Measurements from ENCODE around the gene MTHFD1L.
A peak's percentile ranks its signal among the peaks of the same experiment; 100 is the strongest.

Gene MTHFD1L

DNA sequence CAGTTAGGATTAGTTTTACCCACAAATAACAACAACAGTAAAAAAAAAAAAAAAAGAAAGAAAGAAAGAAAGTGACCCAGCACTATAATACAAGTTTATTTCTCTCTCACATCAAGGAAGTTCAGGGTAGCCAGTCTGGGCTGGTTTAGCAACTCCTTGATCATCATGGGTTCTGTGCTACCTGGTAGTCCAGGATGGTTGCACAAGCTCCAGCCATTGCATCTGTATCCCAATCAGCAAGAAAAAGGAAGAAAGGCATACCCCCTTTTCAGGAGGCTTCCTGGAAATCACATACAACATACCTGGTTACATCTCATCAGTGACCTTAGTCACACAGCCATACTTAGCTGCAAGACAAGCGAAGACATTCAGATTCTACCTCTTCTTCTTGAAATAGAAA is 128.5 kb downstream of the MTHFD1L start:
- no peak for DNase-seq

DNA sequence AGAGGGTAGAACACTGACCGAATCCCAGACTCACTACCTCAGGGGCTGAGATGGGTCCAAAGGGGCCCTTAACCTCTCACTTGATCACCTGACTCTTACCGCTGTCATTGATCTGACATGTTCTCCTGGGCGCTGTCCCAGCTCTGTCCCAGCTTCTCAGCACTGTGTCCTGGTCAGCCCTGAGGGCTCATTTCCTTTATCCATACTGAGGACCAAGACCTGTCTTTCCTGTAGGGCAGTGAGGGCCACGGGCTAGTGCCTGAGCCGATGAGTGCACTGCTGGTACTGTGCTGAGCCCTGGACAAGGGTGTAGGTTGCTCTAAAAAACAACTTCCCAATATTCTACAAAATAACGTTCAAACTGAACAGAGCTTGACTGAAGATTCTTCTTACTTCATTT is 131.5 kb downstream of the MTHFD1L start:
- no peak for DNase-seq

DNA sequence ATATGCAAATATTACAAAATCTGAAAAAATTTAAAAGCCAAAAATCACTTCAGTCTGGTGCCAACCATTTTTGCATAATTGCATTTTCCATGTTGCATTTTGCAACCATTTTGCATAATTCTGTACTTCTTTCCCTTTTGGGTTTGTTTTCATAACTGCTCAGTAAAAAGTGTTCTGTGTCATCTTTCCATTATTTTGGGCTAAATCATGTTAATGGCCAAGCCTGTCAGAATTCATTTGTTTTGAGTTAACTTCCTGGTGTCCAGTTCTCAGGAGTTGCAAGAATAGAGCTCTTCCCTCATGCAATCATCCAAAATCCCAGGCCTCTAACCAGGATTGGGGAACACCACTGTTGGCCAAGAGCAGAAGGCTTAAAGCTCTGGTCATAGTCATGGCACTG is 133.6 kb downstream of the MTHFD1L start:
- DNase-seq: no peak

DNA sequence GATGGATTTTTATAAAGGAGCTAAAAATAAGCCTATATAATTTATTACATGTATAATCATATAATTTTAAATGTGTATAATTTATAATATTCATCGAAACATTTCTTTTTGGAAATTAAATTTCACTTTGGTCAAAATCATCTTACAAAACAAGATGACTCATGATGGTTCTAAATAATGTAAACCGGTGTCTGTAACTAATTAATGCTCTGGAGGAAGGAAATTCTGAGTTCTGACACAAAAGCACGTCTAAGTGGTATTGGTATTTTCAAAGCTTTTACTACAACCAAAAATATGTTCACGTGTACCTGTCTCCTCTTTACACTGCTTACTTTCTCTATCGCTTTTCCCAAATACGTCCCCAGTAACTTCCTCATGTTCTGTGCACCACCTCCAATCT is 134.1 kb downstream of the MTHFD1L start:
- no peak for DNase-seq

DNA sequence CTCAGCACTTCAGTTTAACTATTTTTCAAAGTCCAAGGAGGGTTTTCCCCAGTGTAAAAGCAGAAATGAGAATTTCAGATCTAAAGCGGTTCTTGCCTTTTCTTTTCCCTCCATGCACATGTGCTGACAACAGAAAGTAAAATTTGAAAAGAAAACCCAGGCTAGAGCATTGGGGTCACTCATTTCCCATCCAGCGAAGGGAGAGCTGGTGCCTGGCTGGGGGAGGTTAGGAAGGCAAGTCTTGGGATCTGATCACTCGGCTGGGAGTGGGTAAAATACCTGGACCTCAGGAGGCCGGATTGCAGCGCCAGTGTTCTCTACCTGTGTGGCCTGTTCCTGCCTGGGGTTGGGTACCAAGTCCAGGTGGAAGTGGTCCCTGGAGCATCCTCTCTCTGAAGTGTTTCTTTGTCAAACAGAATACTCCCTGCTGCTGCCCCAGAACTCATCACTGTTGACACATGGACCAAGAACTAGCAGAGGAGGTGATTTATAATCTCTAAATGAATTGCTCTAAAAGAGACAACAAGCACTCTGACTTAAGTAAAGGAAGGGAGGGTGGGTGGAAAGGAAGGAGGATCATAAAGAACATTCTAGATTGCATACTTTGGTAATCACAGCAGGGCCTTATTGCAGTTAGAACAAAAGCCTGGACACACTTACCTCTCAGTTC is 136.0 kb downstream of the MTHFD1L start:
- no peak for DNase-seq

DNA sequence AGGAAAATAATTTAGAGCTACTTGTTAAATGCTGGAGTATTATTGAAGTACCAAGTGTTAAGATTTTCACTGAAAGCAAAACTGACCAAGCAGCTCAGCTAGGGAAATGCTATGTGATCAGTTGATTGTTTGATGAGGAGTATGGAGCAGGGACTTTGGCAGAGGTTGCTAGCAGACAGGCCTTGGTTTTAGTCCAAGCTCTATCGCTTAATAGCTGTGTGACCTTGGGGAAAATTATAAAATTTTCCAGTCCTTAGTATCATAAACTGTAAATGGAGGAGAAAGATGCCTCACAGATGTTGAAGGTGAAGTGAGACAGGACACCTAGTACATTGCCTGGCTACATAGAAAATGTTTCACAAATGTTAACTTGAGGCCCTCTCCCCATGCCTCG is 136.6 kb downstream of the MTHFD1L start:
- DNase-seq: no peak

DNA sequence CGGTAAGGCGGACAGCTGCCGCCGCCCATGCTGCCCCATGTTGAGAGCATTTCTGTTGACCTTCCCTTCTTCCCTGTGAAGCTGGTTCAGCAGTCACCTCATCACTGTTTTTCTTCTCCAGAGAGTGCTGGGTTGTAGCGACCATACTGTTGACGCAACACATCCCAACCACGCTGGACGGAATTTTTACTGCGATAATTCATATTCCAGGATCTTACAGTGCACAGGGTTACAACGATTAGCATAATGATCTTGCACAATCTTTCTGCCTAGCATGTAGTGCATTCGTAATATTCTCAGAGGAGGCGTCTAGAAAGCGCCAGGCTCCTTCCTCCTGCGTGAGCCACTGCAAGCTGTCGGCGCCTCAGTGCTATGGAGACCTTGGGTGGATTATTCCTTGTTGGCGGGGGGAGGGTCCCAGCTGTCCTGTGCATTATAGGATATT is 137.0 kb downstream of the MTHFD1L start:
- no peak for DNase-seq

DNA sequence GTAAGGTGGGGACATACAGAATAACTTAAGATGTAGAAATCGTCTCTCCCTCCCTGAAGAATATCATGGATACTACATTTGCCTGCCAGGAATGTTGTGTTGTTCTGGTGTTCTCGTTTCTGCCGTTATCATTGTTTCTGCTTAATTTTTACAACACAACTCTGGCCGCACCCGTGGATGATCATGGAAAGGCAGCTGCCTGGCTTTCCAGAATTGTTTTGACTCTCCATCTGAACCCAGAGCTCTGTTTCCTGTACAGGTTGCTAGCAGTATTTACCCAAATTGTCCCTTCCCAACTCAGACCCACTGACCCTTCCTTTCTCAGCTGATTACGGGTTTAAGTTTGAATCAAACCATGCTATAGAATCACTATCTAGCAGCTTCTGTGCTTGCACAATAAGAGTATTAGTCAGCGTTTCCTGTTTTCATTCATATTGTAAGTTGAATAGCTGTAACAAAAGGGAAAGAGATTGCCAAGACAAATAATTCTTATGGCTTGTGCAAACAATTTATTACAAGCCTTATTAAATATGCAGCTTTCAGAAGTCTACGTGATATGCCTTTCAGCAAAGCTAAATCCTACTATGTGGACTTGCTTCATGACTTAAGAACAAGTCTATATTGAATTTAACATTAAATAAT is 139.0 kb downstream of the MTHFD1L start:
- no peak for DNase-seq

DNA sequence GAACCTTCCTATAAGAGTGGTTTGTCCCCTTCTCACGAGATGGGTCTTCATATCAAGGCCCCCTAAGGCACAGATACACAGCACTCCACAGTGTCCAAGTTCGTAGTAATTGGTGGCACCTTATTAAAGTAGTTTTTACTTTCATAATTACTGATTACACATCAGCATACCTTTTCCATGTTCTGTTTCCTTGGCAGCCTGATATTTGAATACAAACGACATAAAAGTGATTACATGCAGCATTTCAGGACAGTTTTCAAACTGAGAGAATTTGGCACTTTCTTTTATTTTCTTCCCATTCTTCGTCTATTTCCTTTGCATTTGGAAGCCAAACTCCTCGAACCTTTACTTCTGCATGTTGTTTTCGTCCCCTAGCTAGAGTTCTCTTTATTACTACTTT is 139.7 kb downstream of the MTHFD1L start:
- no peak for DNase-seq

DNA sequence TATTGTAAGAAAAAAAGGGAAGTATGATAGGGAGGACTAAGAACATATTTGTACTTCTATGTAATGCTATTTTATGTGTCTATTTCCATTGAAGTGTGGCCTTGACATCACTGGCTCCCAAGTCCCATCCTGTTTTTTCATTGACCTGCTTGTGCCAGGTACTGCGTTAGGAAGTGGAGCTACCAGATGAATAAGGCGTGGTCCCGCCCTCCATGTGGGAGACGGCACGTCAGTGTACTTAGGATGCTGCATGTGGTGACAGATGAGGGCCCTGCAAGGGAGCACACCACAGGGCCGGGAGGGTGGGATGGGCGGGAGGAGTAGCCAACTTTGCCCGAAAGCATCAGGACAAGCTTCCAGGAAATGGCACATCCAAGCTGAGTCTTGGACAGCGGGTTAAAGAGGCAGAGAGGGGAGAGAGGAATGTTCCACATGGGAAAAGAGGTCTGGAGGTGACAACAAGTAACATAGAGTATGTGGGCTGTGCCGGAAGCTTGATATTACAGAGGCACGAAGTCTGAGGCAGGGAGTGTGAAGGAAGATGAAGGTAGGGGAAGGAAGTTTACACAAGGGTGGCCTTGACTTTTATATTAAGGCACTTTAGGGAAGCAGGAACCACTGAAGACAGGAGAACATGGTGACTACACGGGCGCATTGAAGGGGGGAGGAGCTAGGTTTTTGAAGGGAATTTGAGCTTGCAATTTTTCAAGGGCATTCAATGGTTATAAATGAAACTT is 140.6 kb downstream of the MTHFD1L start:
- no peak for DNase-seq

DNA sequence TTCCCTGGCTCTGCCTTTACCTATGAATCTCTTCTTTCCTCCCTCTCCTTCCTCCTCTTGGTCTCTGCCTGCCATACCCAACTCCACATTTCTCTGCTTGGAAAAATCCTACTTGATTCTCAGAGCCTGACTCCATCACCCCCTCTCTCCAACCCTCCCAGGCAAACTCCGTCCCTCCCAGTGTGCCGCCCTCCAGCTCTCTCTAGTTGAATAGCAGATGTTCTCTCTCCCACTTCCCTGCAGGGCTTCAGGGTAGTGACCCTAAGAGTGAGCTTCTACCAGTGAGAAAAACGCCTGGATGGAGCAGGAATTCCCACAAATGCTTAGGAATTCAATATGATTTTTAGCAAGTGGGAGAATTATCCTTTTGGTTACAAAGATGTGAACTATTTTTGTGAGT is 141.6 kb downstream of the MTHFD1L start:
- DNase-seq: no peak

DNA sequence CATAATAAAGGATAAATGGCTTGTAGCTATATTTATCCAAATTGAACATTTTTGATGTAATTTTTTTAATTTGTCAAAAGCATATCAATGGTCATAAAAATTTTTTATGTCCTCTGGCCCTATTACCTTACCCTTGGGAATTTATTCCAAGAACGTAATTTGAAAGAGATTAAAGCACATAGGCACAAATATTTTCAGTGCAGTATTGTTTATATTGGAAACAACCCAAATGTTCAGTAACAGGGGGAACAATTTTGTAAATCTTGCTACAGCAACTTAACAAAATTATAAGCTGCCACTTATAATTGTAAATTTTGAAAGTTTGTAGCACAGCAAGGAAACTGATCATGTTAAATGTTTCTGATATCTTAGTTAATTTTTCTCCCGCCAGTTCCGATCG is 142.4 kb downstream of the MTHFD1L start:
- no peak for DNase-seq

DNA sequence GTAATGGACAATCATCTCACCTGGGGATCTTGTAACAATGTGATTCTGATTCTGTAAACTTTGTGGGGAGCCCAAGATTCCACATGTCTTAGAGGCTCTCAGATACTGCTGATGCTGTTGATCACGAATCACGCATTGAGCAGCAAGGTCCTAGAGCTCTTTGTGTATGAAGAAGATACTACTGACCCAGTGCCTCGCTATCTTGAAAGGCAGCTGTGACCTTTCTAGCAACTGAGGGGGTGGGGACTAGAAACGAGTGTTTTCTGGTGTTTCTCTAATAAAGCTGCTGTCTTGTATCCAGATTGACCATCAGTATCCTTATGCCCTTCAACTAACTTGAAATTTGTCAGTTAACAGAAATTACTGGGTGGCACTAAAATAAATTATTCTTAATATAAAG is 142.9 kb downstream of the MTHFD1L start:
- no peak for DNase-seq

DNA sequence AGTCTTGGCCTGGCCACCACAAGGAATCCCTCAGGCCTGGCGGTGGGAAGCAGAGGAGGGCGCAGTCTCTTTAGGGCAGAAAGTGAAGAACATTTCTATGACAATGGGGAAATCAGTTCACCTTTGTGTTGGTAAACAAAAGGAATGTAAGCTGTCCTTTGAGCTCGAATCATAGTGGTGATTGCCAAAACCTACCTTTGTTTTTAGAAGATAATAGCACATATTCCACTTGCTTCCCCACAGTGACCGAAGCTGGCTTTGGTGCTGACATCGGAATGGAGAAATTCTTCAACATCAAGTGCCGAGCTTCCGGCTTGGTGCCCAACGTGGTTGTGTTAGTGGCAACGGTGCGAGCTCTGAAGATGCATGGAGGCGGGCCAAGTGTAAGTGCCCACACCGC is 144.1 kb downstream of the MTHFD1L start:
- DNase-seq: no peak

DNA sequence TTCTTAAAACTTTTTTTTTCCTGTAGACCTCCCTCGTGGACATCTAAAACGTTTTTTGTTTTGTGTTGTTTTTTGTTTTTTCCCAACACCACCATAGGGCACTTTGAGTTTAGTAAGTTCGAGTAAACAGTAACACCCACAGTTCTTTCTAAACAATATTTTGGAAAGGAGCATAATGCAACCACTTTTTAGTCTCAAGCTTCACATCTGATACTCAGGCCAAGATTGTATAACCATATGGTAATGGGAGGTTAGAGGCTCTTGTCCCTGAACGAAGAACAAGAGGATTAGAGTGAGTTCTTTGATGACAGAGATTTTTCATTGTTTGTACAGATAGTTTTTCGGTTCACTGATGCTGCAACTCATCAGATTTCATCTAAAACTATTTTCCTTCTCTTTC is 144.6 kb downstream of the MTHFD1L start:
- DNase-seq: no peak

DNA sequence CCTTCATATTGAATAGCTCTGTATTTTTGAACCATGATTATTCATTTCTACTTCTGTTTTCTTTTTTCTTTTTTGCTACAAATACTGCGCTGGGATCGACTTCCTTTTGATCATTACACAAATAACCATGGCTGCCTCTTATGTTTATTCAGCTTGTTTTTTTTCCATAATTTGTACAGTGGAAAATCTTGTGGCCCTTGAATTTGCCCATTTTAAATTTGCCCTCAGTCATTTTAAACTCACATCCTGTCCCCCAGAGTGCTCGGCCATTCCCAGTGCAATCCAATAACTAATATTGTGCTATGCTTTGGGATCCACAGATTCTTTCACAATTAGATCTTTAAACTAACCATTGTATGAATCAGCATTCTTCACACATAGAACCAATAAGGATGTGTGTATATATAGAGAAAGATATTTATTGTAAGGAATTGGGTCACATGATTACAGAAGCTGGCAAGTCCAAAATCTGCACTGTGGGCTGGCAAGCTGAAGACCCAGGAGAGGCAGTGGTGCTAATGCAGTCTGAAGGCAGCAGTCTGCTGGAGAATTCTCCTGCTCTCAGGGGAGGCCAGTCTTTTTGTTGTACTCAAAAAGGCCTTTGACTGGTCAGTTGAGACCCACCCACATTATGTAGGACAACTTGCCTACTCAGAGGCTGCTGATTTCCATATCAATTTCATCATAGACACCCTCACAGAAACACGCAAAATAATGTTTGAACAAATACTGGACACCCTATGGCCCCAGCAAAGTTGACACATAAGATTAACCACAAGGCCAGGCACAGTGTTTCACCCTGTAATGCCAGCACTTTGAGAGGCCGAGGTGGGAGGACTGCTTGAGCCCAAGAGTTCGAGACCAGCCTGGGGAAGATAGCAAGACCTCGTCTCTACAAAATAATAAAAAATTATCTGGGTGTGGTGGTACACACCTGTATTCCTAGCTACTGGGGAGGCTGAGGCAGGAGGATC is 147.1 kb downstream of the MTHFD1L start:
- DNase-seq: no peak

DNA sequence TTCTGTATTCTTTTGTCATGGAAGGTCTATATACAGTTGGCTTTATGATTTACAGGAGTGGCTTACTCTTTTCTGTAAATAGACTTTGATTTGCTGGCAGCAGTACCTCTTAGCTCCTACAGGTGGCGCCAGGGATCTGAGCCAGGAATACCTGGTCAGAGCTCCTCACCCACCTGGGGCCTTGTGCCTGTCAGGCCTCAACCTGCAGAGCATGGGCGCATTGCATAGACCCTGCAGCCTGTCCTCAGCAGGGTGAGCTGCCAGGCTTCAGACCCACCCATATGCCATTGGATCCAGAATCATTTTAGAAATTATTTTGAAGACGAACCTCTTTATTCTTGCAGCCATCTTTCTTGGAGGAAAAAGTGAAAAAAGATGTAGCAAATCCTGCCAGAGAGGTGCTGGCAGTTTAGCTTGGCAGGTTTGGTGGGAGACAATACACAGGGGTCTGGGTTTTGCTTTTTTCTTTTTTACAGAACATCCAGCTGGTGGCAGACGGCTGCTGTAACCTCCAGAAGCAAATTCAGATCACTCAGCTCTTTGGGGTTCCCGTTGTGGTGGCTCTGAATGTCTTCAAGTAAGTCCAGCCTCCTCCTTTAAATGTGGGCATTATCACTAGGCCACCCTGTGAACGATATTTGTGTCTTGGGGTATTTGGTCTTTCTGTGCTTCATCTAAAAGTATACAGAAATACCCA is 149.1 kb downstream of the MTHFD1L start:
- DNase-seq: peak; percentile 55 to 57

DNA sequence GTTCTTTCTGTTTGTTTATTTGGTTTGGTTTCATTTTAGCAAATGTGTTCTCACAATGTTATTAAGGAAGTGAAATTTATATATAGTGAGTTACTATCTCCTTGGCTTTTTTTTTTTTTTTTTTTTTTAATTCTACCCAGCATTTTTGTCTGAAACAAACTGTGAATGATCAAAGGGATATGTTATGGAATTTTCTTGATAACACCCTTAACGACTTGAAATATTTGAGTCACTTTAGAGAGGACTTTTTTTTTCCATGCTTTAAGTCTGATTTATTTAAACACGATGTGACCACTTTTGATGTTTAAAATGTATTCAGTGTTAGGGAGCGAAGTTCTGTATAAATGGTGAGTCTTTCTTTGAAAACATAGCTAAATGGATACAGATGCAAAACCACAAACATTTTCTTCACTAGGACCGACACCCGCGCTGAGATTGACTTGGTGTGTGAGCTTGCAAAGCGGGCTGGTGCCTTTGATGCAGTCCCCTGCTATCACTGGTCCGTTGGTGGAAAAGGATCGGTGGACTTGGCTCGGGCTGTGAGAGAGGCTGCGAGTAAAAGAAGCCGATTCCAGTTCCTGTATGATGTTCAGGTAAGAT is 149.7 kb downstream of the MTHFD1L start:
- no peak for DNase-seq

DNA sequence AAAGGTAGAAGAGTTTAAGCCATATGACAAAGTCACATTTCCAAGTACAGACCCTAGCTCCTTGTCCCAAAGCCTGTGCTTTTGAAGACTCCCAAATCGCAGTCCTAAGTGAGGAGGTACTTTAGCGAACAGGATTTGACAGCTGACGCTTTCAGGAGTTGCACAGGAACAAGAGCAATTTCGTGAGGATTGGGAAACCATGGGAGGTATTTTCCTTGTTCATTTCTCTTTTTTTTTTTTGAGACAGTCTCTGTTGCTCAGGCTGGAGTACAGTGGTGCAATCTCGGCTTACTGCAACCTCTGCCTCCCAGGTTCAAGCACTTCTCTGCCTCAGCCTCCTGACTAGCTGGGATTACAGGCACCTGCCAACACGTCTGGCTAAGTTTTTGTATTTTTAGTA is 150.6 kb downstream of the MTHFD1L start:
- DNase-seq: no peak

DNA sequence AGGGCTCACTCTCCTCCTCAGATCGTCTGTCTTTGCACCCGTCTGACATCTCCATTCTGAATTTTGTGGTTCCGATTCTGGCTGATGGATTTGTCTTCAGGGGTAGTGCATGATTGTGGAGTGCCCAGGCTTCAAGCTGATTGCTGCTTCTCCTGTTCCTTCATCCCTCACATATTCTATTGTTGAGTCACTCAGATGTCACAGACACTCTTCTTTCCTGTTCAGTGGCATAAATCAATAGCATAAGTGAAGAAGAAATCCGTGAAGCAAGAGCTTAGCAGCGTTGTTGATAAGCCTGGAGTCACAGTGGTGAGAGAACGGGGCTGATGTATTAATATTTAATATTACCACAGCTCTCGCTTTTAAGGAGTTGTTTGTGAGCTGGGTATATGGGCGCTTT is 152.5 kb downstream of the MTHFD1L start:
- DNase-seq: no peak

DNA sequence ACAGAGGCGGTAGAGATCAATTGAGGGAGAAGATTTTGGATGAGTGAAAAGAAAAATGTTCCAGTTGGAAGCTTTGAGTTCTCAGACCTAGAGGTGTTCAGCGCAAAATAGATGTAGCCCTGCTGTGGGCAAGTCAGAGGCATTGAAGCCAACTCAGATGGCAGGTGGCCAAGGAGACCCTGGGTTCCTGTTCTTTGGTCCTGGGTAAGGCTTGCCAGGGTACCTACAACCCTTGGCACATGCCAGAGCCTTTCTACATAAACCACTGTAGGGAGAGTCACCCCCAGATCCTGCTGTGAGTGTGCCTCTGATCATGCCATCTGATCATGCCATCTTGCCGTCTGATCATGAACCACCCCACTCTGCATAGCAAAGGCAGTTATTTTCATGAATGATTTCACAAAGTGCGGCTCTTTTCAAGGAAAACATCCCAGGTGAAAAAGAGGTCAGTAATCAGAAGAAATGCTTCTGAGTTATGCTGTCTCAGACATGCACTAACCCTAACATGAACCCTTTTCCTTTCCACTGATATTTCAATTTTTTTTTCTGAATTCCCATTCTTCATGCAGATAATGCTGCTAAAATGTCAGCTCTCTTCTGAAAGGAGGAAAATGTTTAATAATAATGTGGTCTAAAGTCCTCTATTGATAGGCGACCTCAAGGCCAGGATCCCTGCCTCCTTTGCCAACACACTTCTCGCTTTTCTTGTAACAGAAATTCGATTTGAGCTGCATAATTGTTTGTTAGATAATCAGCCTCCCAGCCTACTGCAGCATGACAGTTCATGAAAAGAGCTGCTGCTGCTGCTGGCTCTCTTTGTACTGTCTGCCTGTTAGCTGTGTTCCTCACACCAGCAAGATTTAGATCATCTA is 153.6 kb downstream of the MTHFD1L start:
- DNase-seq: no peak
